SK-N-SH treated with all-trans-retinoic acid at 6 μM for 48 hours (cell line): ENCODE results near the gene PAIP2.
"Not testable (repeated sequence)": the region's sequence is repeated elsewhere in the genome, so short reads cannot be mapped to it uniquely, and the experiment has no call there.

Experiments used
- ATAC-seq: fragments of 200-7000 bp; cut with Tn5 transposase; 3 replicates; pipeline ENCODE4 v1.9.1; 2020; ENCODE audit warnings: mild to moderate bottlenecking, moderate library complexity
- ARNTL ChIP-seq: fragments of 450-650 bp; formaldehyde crosslinking; IDR thresholded peaks from 2 replicates; pipeline ENCODE4 v1.5.0; 2020; ENCODE audit warnings: low read depth, mild to moderate bottlenecking, moderate library complexity, borderline replicate concordance
- BACH2 ChIP-seq: fragments of 250-450 bp; sonication (Bioruptor Pico); IDR thresholded peaks from 2 replicates; pipeline ENCODE4 v1.9.0; 2021; ENCODE audit warnings: mild to moderate bottlenecking, borderline replicate concordance
- CSDC2 ChIP-seq: fragments of 250-450 bp; sonication (Bioruptor Pico); IDR thresholded peaks from 2 replicates; pipeline ENCODE4 v1.5.0; 2020; ENCODE audit warnings: mild to moderate bottlenecking, moderate library complexity
- ESRRG ChIP-seq: fragments of 250-450 bp; sonication (Bioruptor Pico); IDR thresholded peaks from 2 replicates; pipeline ENCODE4 v1.6.1; 2021; ENCODE audit warnings: mild to moderate bottlenecking
- GLIS3 ChIP-seq: fragments of 250-450 bp; sonication (Bioruptor Pico); IDR thresholded peaks from 2 replicates; pipeline ENCODE4 v1.5.0; 2020; ENCODE audit warnings: mild to moderate bottlenecking, moderate library complexity
- ISL1 ChIP-seq: fragments of 250-450 bp; sonication (Bioruptor Pico); IDR thresholded peaks from 2 replicates; pipeline ENCODE4 v2.1.2; 2022; ENCODE audit warnings: mild to moderate bottlenecking, moderate library complexity
- OSR1 ChIP-seq: fragments of 250-450 bp; sonication (Bioruptor Pico); IDR thresholded peaks from 2 replicates; pipeline ENCODE4 v1.8.0; 2022; ENCODE audit warnings: moderate library complexity, mild to moderate bottlenecking, inconsistent platforms
- PPARA ChIP-seq: fragments of 250-450 bp; sonication (Bioruptor Pico); IDR thresholded peaks from 2 replicates; pipeline ENCODE4 v1.5.0; 2020; ENCODE audit warnings: mild to moderate bottlenecking, borderline replicate concordance
- RARB ChIP-seq: fragments of 250-450 bp; sonication (Bioruptor Pico); IDR thresholded peaks from 2 replicates; pipeline ENCODE4 v1.8.0; 2021; ENCODE audit warnings: mild to moderate bottlenecking, moderate library complexity
- SNAI2 ChIP-seq: fragments of 250-450 bp; sonication (Bioruptor Pico); IDR thresholded peaks from 2 replicates; pipeline ENCODE4 v1.5.0; 2020; ENCODE audit warnings: mild to moderate bottlenecking, moderate library complexity
- TCF4 ChIP-seq: fragments of 250-450 bp; sonication (Bioruptor Pico); IDR thresholded peaks from 2 replicates; pipeline ENCODE4 v1.8.0; 2021; ENCODE audit warnings: mild to moderate bottlenecking, moderate library complexity, borderline replicate concordance
- TOX ChIP-seq: fragments of 250-450 bp; sonication (Bioruptor Pico); IDR thresholded peaks from 2 replicates; pipeline ENCODE4 v1.8.0; 2021; ENCODE audit warnings: mild to moderate bottlenecking, moderate library complexity, borderline replicate concordance
- ZFP3 ChIP-seq: fragments of 250-450 bp; sonication (Bioruptor Pico); IDR thresholded peaks from 2 replicates; pipeline ENCODE4 v1.5.0; 2020; ENCODE audit warnings: mild to moderate bottlenecking, moderate library complexity
- ZFP30 ChIP-seq: fragments of 450-650 bp; formaldehyde crosslinking; IDR thresholded peaks from 2 replicates; pipeline ENCODE4 v1.5.0; 2022; ENCODE audit warnings: mild to moderate bottlenecking, moderate library complexity
- ZNF565 ChIP-seq: fragments of 450-650 bp; formaldehyde crosslinking; conservative IDR thresholded peaks from 2 replicates; pipeline ENCODE4 v1.5.0; 2020; ENCODE audit warnings: low read depth, mild to moderate bottlenecking, moderate library complexity
- ZNF70 ChIP-seq: fragments of 450-650 bp; formaldehyde crosslinking; IDR thresholded peaks from 2 replicates; pipeline ENCODE4 v1.5.0; 2020; ENCODE audit warnings: mild to moderate bottlenecking, moderate library complexity
- TF ChIP-seq, protein P1 (sequence below): fragments of 250-450 bp; sonication (Bioruptor Pico); IDR thresholded peaks from 2 replicates; pipeline ENCODE4 v1.8.0; 2020; ENCODE audit warnings: mild to moderate bottlenecking, moderate library complexity, borderline replicate concordance
- TF ChIP-seq, protein P2 (sequence below): fragments of 250-450 bp; sonication (Bioruptor Pico); IDR thresholded peaks from 2 replicates; pipeline ENCODE4 v1.5.1; 2021; ENCODE audit warnings: mild to moderate bottlenecking, moderate library complexity
- TF ChIP-seq, protein P3 (sequence below): fragments of 250-450 bp; sonication (Bioruptor Pico); IDR thresholded peaks from 2 replicates; pipeline ENCODE4 v1.5.1; 2020; ENCODE audit warnings: low read depth, mild to moderate bottlenecking, moderate library complexity
- TF ChIP-seq, protein P4 (sequence below): fragments of 250-450 bp; sonication (Bioruptor Pico); IDR thresholded peaks from 2 replicates; pipeline ENCODE4 v1.8.0; 2021; ENCODE audit warnings: low read depth, mild to moderate bottlenecking, moderate library complexity, borderline replicate concordance

PAIP2 gene

DNA sequence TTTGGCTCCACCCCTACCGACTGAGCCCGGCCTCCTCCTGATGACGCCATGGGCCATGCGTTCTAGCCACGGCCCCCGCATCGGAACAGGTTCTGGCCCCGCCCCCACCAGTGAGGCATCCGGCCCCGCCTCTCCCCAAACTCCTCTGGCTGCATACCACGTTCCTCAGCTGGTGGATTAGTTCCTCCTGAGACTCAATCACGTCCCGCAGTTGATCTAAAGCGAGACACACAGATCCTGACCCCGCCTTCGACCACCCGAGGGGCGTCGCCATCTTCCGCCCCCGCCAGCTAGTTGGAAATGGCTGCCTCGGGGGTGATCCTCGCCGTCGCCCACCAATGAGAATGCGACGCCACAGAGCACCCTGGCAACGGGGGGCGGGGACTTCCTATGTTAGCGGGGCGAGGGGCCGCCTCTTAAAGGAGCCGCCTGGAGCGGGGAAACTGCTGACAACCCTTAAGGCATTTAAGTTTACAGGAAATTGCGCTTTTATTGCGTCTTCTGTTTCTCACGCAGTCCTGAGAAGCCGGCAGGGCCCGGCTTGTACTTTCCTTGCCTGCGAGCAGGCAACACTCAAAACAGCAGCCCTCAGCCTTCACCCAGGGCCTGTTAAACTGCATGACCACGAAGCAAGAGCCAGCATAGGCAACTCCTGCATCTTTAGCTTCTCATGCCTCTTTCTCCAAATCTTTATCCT lies 62.3 kb downstream of the PAIP2 start, which contains the start of gene SPATA24:
Gene SPATA24 (minus strand): TSS at position 303 of the 697 bp plus-strand sequence. CDS start 29 bp downstream, at position 274.
- ATAC-seq = peak; percentile 95
- TF ChIP-seq, protein P1, sequence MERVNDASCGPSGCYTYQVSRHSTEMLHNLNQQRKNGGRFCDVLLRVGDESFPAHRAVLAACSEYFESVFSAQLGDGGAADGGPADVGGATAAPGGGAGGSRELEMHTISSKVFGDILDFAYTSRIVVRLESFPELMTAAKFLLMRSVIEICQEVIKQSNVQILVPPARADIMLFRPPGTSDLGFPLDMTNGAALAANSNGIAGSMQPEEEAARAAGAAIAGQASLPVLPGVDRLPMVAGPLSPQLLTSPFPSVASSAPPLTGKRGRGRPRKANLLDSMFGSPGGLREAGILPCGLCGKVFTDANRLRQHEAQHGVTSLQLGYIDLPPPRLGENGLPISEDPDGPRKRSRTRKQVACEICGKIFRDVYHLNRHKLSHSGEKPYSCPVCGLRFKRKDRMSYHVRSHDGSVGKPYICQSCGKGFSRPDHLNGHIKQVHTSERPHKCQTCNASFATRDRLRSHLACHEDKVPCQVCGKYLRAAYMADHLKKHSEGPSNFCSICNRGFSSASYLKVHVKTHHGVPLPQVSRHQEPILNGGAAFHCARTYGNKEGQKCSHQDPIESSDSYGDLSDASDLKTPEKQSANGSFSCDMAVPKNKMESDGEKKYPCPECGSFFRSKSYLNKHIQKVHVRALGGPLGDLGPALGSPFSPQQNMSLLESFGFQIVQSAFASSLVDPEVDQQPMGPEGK (CRISPR knock-in tag) = peak; percentile 20; the same call in 1 of the 2 replicates
- TF ChIP-seq ZNF70 = no peak
- TF ChIP-seq, all 23 proteins: peak for 1

DNA sequence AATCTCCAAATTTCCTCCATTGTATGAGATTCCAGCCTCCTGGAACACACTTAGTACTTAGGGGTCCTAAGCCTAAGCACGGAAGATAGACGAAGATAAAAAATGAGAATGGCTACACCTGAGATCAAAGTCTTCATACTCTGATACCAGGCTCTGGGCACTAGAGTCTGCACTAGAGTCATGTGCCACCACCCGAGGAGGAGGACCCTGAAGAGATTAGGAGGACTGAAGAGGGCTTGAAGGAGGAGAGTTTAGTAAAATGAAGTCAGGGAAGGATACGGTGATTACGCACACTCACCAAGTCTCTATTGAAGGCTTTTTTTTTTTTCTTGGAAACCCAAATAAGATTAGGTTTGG lies 62.8 kb downstream of the PAIP2 start:
- no peak for TF ChIP-seq ARNTL
- TF ChIP-seq OSR1 (CRISPR knock-in tag) = no peak
- TF ChIP-seq BACH2 = no peak
- no peak for TF ChIP-seq ZFP3 (CRISPR knock-in tag)
- no peak for TF ChIP-seq ZNF70
- TF ChIP-seq ISL1 (CRISPR knock-in tag) = no peak
- TF ChIP-seq ZNF565 (CRISPR knock-in tag) = no peak
- TF ChIP-seq, protein P2, sequence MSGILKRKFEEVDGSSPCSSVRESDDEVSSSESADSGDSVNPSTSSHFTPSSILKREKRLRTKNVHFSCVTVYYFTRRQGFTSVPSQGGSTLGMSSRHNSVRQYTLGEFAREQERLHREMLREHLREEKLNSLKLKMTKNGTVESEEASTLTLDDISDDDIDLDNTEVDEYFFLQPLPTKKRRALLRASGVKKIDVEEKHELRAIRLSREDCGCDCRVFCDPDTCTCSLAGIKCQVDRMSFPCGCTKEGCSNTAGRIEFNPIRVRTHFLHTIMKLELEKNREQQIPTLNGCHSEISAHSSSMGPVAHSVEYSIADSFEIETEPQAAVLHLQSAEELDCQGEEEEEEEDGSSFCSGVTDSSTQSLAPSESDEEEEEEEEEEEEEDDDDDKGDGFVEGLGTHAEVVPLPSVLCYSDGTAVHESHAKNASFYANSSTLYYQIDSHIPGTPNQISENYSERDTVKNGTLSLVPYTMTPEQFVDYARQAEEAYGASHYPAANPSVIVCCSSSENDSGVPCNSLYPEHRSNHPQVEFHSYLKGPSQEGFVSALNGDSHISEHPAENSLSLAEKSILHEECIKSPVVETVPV (CRISPR knock-in tag) = no peak
- no peak for TF ChIP-seq ESRRG (CRISPR knock-in tag)
- TF ChIP-seq ZFP30 (CRISPR knock-in tag) = no peak
- no peak for ATAC-seq

DNA sequence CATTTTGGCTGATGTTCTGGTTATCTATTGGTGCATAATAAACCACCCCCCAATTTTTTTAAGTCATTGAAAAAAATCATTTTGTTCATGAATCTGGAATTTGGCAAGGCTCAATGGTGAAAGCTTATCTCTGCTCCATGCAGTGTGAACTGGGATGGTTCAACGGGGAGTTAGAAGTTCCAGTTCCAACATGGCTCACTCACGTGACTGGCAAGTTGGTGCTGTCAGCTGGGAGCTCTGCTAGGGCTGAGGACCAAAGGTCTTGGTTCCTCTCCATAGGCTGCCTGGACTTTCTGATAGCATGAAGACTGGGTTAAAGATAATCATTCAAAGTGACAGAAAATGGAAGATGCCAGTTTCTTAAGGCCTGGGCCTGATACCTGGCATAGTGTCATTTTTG lies 65.3 kb downstream of the PAIP2 start:
- TF ChIP-seq ISL1 (CRISPR knock-in tag) (no peak), ZFP30 (CRISPR knock-in tag) (no peak), ESRRG (CRISPR knock-in tag) (no peak)
- ATAC-seq = no peak

DNA sequence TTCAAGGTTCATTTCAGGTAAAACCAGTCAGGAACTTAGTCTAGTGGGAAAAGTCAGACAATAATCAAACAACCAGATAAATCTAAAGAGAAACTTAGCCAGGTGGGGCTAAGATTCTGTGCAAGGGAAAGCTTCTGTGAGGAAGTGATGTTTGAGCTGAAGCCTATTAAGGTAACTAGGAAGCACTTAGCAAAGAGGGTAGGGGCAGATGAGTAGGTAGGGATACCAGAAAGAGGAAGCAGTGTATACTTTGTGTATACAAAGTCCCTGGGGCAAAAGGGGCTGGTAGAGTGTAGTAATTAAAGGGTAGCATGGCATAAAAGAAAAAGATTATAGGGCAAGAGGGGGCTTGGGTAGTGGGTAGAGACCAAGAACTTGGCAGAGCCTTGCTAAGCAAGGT lies 65.9 kb downstream of the PAIP2 start:
- no peak for ATAC-seq
- TF ChIP-seq, protein P3, sequence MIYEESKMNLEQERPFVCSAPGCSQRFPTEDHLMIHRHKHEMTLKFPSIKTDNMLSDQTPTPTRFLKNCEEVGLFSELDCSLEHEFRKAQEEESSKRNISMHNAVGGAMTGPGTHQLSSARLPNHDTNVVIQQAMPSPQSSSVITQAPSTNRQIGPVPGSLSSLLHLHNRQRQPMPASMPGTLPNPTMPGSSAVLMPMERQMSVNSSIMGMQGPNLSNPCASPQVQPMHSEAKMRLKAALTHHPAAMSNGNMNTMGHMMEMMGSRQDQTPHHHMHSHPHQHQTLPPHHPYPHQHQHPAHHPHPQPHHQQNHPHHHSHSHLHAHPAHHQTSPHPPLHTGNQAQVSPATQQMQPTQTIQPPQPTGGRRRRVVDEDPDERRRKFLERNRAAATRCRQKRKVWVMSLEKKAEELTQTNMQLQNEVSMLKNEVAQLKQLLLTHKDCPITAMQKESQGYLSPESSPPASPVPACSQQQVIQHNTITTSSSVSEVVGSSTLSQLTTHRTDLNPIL = no peak
- TF ChIP-seq CSDC2 (CRISPR knock-in tag) (no peak), TOX (CRISPR knock-in tag) (no peak), TCF4 (CRISPR knock-in tag) (no peak), BACH2 (no peak), ZNF565 (CRISPR knock-in tag) (no peak), GLIS3 (CRISPR knock-in tag) (no peak)
- TF ChIP-seq, protein P1 (CRISPR knock-in tag) = no peak
- TF ChIP-seq, all 23 proteins: peak for 0

DNA sequence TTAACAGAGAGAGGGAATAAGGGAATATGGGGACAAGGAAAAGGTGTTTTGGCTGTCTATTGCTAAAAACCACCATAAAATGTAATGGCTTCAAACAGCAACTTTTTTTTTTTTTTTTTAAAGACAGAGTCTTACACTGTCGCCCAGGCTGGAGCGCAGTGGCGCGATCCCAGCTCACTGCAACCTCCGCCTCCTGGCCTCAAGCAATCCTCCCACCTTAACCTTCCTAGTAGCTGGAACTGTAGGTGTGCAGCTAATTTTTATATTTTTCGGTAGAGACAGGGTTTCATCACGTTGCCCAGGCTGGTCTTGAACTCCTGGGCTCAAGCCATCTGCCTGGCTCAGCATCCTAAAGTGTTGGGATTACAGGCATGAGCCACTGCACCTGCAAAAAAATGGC lies 66.5 kb downstream of the PAIP2 start:
- TF ChIP-seq GLIS3 (CRISPR knock-in tag) (no peak), TOX (CRISPR knock-in tag) (no peak), ESRRG (CRISPR knock-in tag) (no peak), SNAI2 (CRISPR knock-in tag) (no peak), PPARA (CRISPR knock-in tag) (no peak), RARB (CRISPR knock-in tag) (no peak), BACH2 (no peak)
- TF ChIP-seq, protein P4, sequence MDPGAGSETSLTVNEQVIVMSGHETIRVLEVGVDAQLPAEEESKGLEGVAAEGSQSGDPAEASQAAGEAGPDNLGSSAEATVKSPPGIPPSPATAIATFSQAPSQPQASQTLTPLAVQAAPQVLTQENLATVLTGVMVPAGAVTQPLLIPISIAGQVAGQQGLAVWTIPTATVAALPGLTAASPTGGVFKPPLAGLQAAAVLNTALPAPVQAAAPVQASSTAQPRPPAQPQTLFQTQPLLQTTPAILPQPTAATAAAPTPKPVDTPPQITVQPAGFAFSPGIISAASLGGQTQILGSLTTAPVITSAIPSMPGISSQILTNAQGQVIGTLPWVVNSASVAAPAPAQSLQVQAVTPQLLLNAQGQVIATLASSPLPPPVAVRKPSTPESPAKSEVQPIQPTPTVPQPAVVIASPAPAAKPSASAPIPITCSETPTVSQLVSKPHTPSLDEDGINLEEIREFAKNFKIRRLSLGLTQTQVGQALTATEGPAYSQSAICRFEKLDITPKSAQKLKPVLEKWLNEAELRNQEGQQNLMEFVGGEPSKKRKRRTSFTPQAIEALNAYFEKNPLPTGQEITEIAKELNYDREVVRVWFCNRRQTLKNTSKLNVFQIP (CRISPR knock-in tag) = no peak
- TF ChIP-seq, protein P3 = no peak
- ATAC-seq = no peak

DNA sequence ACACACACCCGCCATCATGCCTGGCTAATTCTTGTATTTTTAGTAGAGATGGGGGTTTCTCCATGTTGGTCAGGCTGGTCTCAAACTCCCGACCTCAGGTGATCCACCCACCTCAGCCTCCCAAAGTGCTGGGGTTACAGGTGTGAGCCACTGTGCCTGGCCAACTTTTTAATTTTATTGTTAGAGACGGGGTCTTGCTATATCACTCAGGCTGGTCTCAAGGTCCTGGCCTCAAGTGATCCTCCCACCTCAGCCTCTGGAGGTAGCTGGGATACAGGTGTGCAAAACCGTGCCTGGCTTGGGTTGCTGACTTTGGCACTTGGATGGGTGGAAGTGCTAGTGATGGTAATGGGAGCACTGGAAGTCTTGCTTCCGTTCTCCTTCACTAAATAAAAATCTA lies 67.5 kb downstream of the PAIP2 start:
- ATAC-seq = not testable (repeated sequence)
